A549 (cell line): ENCODE results near the gene TSSC4. TPM values are rescaled to one million over a fixed set of nuclear protein-coding genes. Genes with fewer than 3 reads are reported as not detected.

Source experiments
- ATAC-seq, 2 experiments: fragments of 200-7000 bp in 1 of 2; fragments of >200 bp in 1 of 2; cut with Nextera tagmentation in 1 of 2; cut with Tn5 transposase in 1 of 2; 3 replicates each; pipeline versions ENCODE4 v1.8.0 to v1.9.1; 2018 to 2020; ENCODE audit warnings: mild to moderate bottlenecking in 1 of 2, moderate library complexity in 1 of 2
- CTCF ChIA-PET: fragments of 300-600 bp; sonication (Branson Sonifier 250); formaldehyde crosslinking; extraction: SDS; loops from one replicate; lab custom pipeline; 2021; ENCODE audit warnings: antibody characterized with exemption, inconsistent platforms; lab: Yijun Ruan, JAX
- POLR2A ChIA-PET: fragments of 350-600 bp; formaldehyde crosslinking; extraction: SDS; loops from one replicate; lab custom pipeline; 2021; ENCODE audit warnings: antibody characterized with exemption, inconsistent platforms; lab: Yijun Ruan, JAX
- DNase-seq, 2 experiments: peaks; one replicate each; pipeline versions ENCODE4 v3.0.0 to v3.0.0-alpha.2; 2011 to 2016; ENCODE audit warnings: low read depth in 1 of 2, low spot score in 1 of 2
- FAIRE-seq: peaks from 2 replicates; lab custom pipeline; 2011; peaks lifted over from hg19 to GRCh38; lab: Jason Lieb, UNC
- H3K27ac ChIP-seq, 2 experiments: fragments of >200 bp; sonication (Bioruptor Twin); formaldehyde crosslinking; 3 replicates each; pipeline ENCODE4 v1.5.1; 2016 to 2017
- H3K4me1 ChIP-seq: fragments of >200 bp; sonication (Bioruptor Twin); formaldehyde crosslinking; 3 replicates; pipeline ENCODE4 v1.6.1; 2016
- H3K4me2 ChIP-seq: fragments of >200 bp; sonication (Bioruptor Twin); formaldehyde crosslinking; 3 replicates; pipeline ENCODE4 v1.6.1; 2016
- H3K4me3 ChIP-seq: fragments of >200 bp; sonication (Bioruptor Twin); formaldehyde crosslinking; 3 replicates; pipeline ENCODE4 v1.5.1; 2016
- H3K9me3 ChIP-seq: fragments of >200 bp; sonication (Bioruptor Twin); formaldehyde crosslinking; 3 replicates; pipeline ENCODE4 v1.6.1; 2016
- BCL3 ChIP-seq: fragments of >200 bp; sonication (Bioruptor Twin); formaldehyde crosslinking; IDR thresholded peaks from 3 replicates; pipeline ENCODE4 v1.6.1; 2016
- BHLHE40 ChIP-seq: IDR thresholded peaks from 2 replicates; pipeline ENCODE4 v1.6.1; 2012; ENCODE audit warnings: low read depth, low read length, inconsistent platforms
- ELK1 ChIP-seq: fragments of 150-350 bp; IDR thresholded peaks from 2 replicates; pipeline ENCODE4 v1.6.1; 2014; ENCODE audit warnings: low read depth, mild to moderate bottlenecking, low read length
- FOSL2 ChIP-seq, 2 experiments: fragments of 450-650 bp in 1 of 2; fragments of >200 bp in 1 of 2; sonication (Bioruptor Twin) in 1 of 2; formaldehyde crosslinking; IDR thresholded peaks; 2 replicates each; pipeline versions ENCODE4 v1.5.0 to v1.6.1; 2016 to 2020; ENCODE audit warnings: mild to moderate bottlenecking in 1 of 2, moderate library complexity in 1 of 2
- HMGXB4 ChIP-seq: fragments of 250-450 bp; sonication (Bioruptor Pico); IDR thresholded peaks from 2 replicates; pipeline ENCODE4 v1.5.0; 2021; ENCODE audit warnings: mild to moderate bottlenecking, moderate library complexity, borderline replicate concordance
- JUNB ChIP-seq: fragments of >200 bp; sonication (Bioruptor Twin); formaldehyde crosslinking; IDR thresholded peaks from 2 replicates; pipeline ENCODE4 v1.6.1; 2016
- KDM1A ChIP-seq: fragments of 200-600 bp; sonication (generic); IDR thresholded peaks from 2 replicates; pipeline ENCODE4 v1.6.1; 2016; ENCODE audit warnings: low read depth, mild to moderate bottlenecking
- KDM5A ChIP-seq: fragments of 200-600 bp; sonication (generic); IDR thresholded peaks from 2 replicates; pipeline ENCODE4 v1.6.1; 2016; ENCODE audit warnings: antibody characterized with exemption, mild to moderate bottlenecking
- NFE2L2 ChIP-seq: fragments of 150-350 bp; conservative IDR thresholded peaks from 2 replicates; pipeline ENCODE4 v1.6.1; 2014; ENCODE audit warnings: low read length
- NPAS2 ChIP-seq: fragments of 250-450 bp; sonication (Bioruptor Pico); IDR thresholded peaks from 2 replicates; pipeline ENCODE4 v1.8.0; 2022; ENCODE audit warnings: mild to moderate bottlenecking, moderate library complexity, borderline replicate concordance
- PBX3 ChIP-seq: IDR thresholded peaks from 2 replicates; pipeline ENCODE4 v1.6.1; 2012
- POLR2AphosphoS2 ChIP-seq: conservative IDR thresholded peaks from 2 replicates; pipeline ENCODE4 v1.6.1; 2012; ENCODE audit warnings: low read length, improper control_type of control experiment, inconsistent platforms
- RFX5 ChIP-seq: fragments of 450-650 bp; IDR thresholded peaks from 2 replicates; pipeline ENCODE4 v1.7.1; 2014; ENCODE audit warnings: antibody characterized with exemption, mild to moderate bottlenecking, moderate library complexity
- RNF2 ChIP-seq: fragments of 200-600 bp; sonication (generic); IDR thresholded peaks from 2 replicates; pipeline ENCODE4 v1.6.1; 2016; ENCODE audit warnings: low read depth, mild to moderate bottlenecking, antibody characterized with exemption, moderate library complexity, borderline replicate concordance
- WGBS: methylation state at CpG from one replicate; pipeline ENCODE4 v1.1.6; 2017; ENCODE audit errors: missing lambda C conversion rate; 5-methylcytosine and 5-hydroxymethylcytosine counted together
- polyA plus RNA-seq, 4 experiments: library from polyadenylated mRNA; depleted of rRNA in 3 of 4; stranded (reverse); fragments of >200 nt; fragmentation: RNase III in 1 of 4; extraction: RNeasy Plus Mini Kit Qiagen cat#74134 plus additional on column Dnase treatment in 1 of 4; gene quantifications; 2 replicates in 3 of 4; 3 replicates in 1 of 4; pipeline ENCODE4 v1.2.3, GENCODE V29; 2011 to 2017
- TF ChIP-seq, protein P1 (sequence below): fragments of >200 bp; sonication (Bioruptor Twin); formaldehyde crosslinking; IDR thresholded peaks from 3 replicates; pipeline ENCODE4 v1.5.1; 2016

TSSC4 gene
- polyA plus RNA-seq, 2 of the 4 experiments (the other 2 are of a cell fraction), result 21.8 to 45.5 TPM

DNA sequence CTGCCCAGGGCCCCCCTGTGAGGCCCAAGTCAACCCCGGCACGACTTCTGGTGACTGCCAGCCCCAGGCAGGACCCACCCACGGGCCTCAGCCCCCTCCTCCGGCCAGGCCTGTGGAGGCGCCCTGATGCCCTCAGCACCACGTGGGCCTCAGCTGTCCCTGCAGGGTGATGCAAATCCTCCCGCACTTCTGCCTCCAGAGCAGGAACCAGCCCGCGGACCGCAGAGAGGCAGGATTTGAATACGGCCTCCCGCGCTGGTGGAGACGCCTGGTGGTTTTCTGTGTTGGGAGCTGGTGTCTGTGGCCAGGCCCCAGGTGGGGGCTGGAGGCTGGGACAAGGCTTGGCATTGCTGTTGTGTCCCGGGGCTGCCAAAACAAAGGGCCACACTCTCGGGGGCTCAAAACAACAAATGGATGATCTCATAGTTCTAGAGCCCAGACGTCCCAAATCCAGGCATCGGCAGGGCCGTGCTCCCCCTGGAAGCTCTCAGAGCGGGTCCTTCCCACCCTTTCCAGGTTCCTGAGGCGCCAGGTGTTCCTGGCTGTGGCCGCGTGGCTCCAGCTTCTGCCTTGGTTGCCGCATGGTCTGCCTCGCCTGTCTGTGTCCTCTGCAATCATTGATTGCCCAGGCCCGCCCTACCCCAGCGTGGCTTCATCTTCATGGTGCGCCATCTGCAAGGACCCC lies 24.4 kb downstream of the TSSC4 start:
- Histone ChIP-seq H3K27ac (no peak overlapping the region), H3K4me3 (no peak overlapping the region), H3K4me2 (no peak overlapping the region), H3K9me3 (no peaks in the 10 kb centered on the region), H3K4me1 (no peaks in the 10 kb centered on the region)
- DNase-seq (no peak), FAIRE-seq (no peak), ATAC-seq (no peak)
- ChIA-PET CTCF (interaction anchor here (1.0 to 31.0 kb wide), 6 partner anchors 9 to 232 kb away, joined by 3 to 903 read pairs (median 94); partner anchors contain the start of genes C11orf21 and TSPAN32), POLR2A (no interaction called here)
- 58% methylated on average over 21 of the region's 28 CpGs for WGBS
- TF ChIP-seq JUNB, result no peak
- TF ChIP-seq BCL3, result no peak
- no peak for TF ChIP-seq FOSL2 (IDR thresholded peaks at IDR 0.05)
- TF ChIP-seq FOSL2 (CRISPR knock-in tag; IDR thresholded peaks at IDR 0.05), result no peak
- no peak for TF ChIP-seq NPAS2 (CRISPR knock-in tag)
- TF ChIP-seq HMGXB4 (CRISPR knock-in tag), result no peak
- TF ChIP-seq RNF2, result no peak
- TF ChIP-seq PBX3, result no peak
- TF ChIP-seq ELK1, result no peak
- TF ChIP-seq POLR2AphosphoS2, result no peak
- TF ChIP-seq, all 56 proteins: peak for 0

DNA sequence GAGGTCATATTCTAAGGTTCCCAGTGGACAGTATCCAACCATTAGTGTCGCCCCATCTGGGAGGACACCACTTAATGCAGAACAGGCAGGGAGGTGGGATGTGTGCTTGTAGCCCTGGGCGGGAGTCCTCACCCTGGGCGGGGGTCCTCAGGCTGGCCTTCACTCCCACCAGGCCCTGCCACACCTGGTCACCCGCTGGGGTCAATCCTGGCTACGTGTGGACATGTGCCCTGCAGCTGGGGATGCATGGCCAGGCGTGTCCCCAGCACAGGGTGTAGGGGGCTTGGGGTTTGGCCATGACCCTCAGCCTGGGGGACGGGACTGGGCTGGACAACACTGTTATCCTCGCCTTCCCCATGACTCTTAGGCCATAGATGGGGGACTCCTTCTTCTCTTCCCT lies 25.0 kb downstream of the TSSC4 start:
- no peak for FAIRE-seq
- TF ChIP-seq KDM5A, result no peak
- no peak for TF ChIP-seq BHLHE40
- TF ChIP-seq NFE2L2, result no peak
- no peak for TF ChIP-seq RFX5
- TF ChIP-seq, protein P1, sequence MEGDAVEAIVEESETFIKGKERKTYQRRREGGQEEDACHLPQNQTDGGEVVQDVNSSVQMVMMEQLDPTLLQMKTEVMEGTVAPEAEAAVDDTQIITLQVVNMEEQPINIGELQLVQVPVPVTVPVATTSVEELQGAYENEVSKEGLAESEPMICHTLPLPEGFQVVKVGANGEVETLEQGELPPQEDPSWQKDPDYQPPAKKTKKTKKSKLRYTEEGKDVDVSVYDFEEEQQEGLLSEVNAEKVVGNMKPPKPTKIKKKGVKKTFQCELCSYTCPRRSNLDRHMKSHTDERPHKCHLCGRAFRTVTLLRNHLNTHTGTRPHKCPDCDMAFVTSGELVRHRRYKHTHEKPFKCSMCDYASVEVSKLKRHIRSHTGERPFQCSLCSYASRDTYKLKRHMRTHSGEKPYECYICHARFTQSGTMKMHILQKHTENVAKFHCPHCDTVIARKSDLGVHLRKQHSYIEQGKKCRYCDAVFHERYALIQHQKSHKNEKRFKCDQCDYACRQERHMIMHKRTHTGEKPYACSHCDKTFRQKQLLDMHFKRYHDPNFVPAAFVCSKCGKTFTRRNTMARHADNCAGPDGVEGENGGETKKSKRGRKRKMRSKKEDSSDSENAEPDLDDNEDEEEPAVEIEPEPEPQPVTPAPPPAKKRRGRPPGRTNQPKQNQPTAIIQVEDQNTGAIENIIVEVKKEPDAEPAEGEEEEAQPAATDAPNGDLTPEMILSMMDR, result no peak
- TF ChIP-seq KDM1A, result no peak
- no peaks in the 10 kb centered on the region for H3K4me1 ChIP-seq
- DNase-seq, result no peak
- H3K27ac ChIP-seq, result no peak overlapping the region
- ATAC-seq, result no peak
- H3K9me3 ChIP-seq, result no peaks in the 10 kb centered on the region
- WGBS, result 27% methylated on average over 5 of the region's 8 CpGs
- H3K4me2 ChIP-seq, result no peak overlapping the region
- ChIA-PET POLR2A (no interaction called here), CTCF (interaction anchor here (1.0 to 31.0 kb wide), 10 partner anchors 10 to 467 kb away, joined by 3 to 903 read pairs (median 12); partner anchors contain the start of genes C11orf21, CDKN1C and TSPAN32)
- no peak overlapping the region for H3K4me3 ChIP-seq
